A673 (cell line): ENCODE measurements around the gene PID1. TPM values are rescaled to one million over a fixed set of nuclear protein-coding genes. Genes with fewer than 3 reads are reported as not detected.

Experiments
- BruUV-seq: library from RNA; stranded (reverse); fragments of 400-500 nt; replicated peaks from 2 replicates; lab custom pipeline; 2021; lab: Mats Ljungman, UMichigan
- CTCF ChIA-PET: fragments of 300-600 bp; sonication (Branson Sonifier 250); formaldehyde crosslinking; loops from one replicate; lab custom pipeline; 2022; ENCODE audit warnings: antibody characterized with exemption; lab: Charles Lee
- POLR2A ChIA-PET: fragments of 300-600 bp; sonication (Branson Sonifier 250); formaldehyde crosslinking; loops from one replicate; lab custom pipeline; 2022; ENCODE audit warnings: antibody characterized with exemption; ENCODE audit not compliant: low non-redundant PET; lab: Charles Lee
- DNase-seq: peaks from one replicate; pipeline ENCODE4 v3.0.0-alpha.2; 2015; ENCODE audit warnings: low spot score
- H3K27ac ChIP-seq: fragments of 200-600 bp; sonication (generic); 2 replicates; pipeline ENCODE4 v1.5.1; 2016; ENCODE audit warnings: mixed run types, low read depth, mild to moderate bottlenecking, mixed read lengths, antibody characterized with exemption, low read length; ENCODE audit not compliant: poor library complexity, severe bottlenecking
- H3K27me3 ChIP-seq: fragments of 200-600 bp; sonication (generic); replicated peaks from 2 replicates; pipeline ENCODE4 v1.6.1; 2017; ENCODE audit warnings: mixed run types, low read depth, mild to moderate bottlenecking, mixed read lengths, antibody characterized with exemption, low read length; ENCODE audit not compliant: insufficient read depth, poor library complexity
- H3K36me3 ChIP-seq: fragments of 200-600 bp; sonication (generic); 2 replicates; pipeline ENCODE4 v1.6.1; 2016; ENCODE audit warnings: mixed run types, mild to moderate bottlenecking, mixed read lengths, antibody characterized with exemption, low read length; ENCODE audit not compliant: insufficient read depth, poor library complexity, severe bottlenecking
- H3K4me1 ChIP-seq: fragments of 200-600 bp; sonication (generic); 2 replicates; pipeline ENCODE4 v1.6.1; 2017; ENCODE audit warnings: mixed run types, mild to moderate bottlenecking, mixed read lengths, antibody characterized with exemption, low read length; ENCODE audit not compliant: insufficient read depth, poor library complexity, severe bottlenecking
- H3K4me3 ChIP-seq: fragments of 200-600 bp; sonication (generic); 2 replicates; pipeline ENCODE4 v1.5.1; 2016; ENCODE audit warnings: low read depth, mixed run types, mild to moderate bottlenecking, mixed read lengths, low read length; ENCODE audit not compliant: poor library complexity, severe bottlenecking
- H3K9me3 ChIP-seq: fragments of 200-600 bp; sonication (generic); 2 replicates; pipeline ENCODE4 v1.6.1; 2016; ENCODE audit warnings: mixed run types, low read depth, mild to moderate bottlenecking, mixed read lengths, antibody characterized with exemption, low read length; ENCODE audit not compliant: poor library complexity, severe bottlenecking
- CTCF ChIP-seq: fragments of 300-800, 200-600 bp; sonication (generic); conservative IDR thresholded peaks from 2 replicates; pipeline ENCODE4 v1.5.1; 2017; ENCODE audit warnings: low read depth, mild to moderate bottlenecking, antibody characterized with exemption, low read length, moderate library complexity, mixed read lengths
- EZH2 ChIP-seq: fragments of 200-600 bp; sonication (generic); IDR thresholded peaks from 2 replicates; pipeline ENCODE4 v1.6.1; 2017; ENCODE audit warnings: borderline replicate concordance, low read depth, mild to moderate bottlenecking, mixed read lengths, antibody characterized with exemption, low read length; ENCODE audit not compliant: poor library complexity, severe bottlenecking
- intact Hi-C: fragments of 100-400 bp; cut with micrococcal nuclease; formaldehyde crosslinking; loops from one replicate; pipeline ENCODE4 v1.10.0; 2022; ENCODE audit not compliant: unreplicated experiment
- total RNA-seq: library from RNA; stranded (reverse); gene quantifications from 2 replicates; pipeline ENCODE4 v1.2.3, GENCODE V29; 2021

PID1 gene
- total RNA-seq, 1 experiment from 2014 or later = 1.5 TPM

- ChIA-PET POLR2A (no interaction called here), CTCF (no interaction called here)
- TF ChIP-seq CTCF = no peak
- TF ChIP-seq EZH2 = no peak
- Histone ChIP-seq H3K27me3 (no peaks in the 10 kb centered on the region), H3K4me1 (no peaks in the 10 kb centered on the region), H3K4me3 (no peak overlapping the region), H3K27ac (no peak overlapping the region), H3K9me3 (no peaks in the 10 kb centered on the region), H3K36me3 (no peaks in the 10 kb centered on the region)
- no TSS peak for BruUV-seq
- intact Hi-C loops = no loop called here
- no peak for DNase-seq
Observed at GRCh38 chr2:229230256-229230655, 40.8 kb downstream of the PID1 start.

GRCh38 chr2:229226382-229226781 is 44.7 kb downstream of the PID1 start:
- DNase-seq = no peak
- ChIA-PET CTCF (no interaction called here), POLR2A (no interaction called here)
- Histone ChIP-seq H3K27me3 (no peaks in the 10 kb centered on the region), H3K27ac (no peak overlapping the region), H3K36me3 (no peaks in the 10 kb centered on the region), H3K9me3 (no peaks in the 10 kb centered on the region), H3K4me3 (no peak overlapping the region), H3K4me1 (no peaks in the 10 kb centered on the region)
- no peak for TF ChIP-seq CTCF
- TF ChIP-seq EZH2 = no peak
- intact Hi-C loops = no loop called here
- no TSS peak for BruUV-seq

- no peak overlapping the region for H3K27ac ChIP-seq
- ChIA-PET POLR2A (no interaction called here), CTCF (no interaction called here)
- DNase-seq = no peak
- no peaks in the 10 kb centered on the region for H3K36me3 ChIP-seq
- H3K4me3 ChIP-seq = no peak overlapping the region
- intact Hi-C loops = no loop called here
- no TSS peak for BruUV-seq
- H3K27me3 ChIP-seq = no peaks in the 10 kb centered on the region
- TF ChIP-seq EZH2 (no peak), CTCF (no peak)
- H3K4me1 ChIP-seq = no peaks in the 10 kb centered on the region
- no peaks in the 10 kb centered on the region for H3K9me3 ChIP-seq
Observed at GRCh38 chr2:229223107-229223506, 48.0 kb downstream of the PID1 start.
